Stimulated activated CD4-positive, alpha-beta T cell treated with anti-CD3 and anti-CD28 coated beads, Interleukin-2, amount 100 ng/mL, for 4 hours (primary cell): Measurements from ENCODE around the gene COMMD1.
"Not testable (repeated sequence)": the region's sequence is repeated elsewhere in the genome, so short reads cannot be mapped to it uniquely, and the experiment has no call there.

Source experiments
- DNase-seq: peaks from one replicate; pipeline ENCODE4 v3.0.0-alpha.2; 2020; ENCODE audit warnings: low read depth

Gene COMMD1

DNA sequence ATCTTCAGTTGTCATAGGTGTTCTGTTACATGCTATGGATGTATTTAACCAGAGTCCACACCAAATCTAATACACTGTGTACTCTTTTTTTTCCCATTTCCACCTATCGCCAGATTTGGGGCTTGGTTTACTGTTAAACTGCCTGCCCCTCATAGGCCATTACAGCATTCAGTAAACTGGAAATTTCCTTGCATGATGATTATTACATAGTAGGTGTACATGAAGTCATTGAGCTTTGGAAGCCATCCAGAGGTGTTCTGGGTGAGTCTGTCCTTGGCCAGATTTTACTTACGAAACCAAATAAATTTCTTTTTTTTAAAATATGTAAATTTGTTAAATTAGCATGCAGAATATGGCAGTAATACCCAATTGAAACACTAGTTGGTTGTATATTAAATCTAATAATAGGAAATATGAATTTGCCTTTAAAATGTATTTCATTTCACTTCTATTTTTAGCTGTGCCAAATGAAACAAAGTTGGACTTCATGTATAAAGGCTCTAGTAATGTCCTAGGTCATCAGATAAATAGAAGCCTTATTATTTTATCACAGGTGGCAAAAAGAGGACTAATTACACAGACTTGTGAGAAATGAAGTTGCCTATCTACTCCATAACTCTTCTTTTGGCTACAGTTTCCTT lies 60.7 kb downstream of the COMMD1 start:
- no peak for DNase-seq

DNA sequence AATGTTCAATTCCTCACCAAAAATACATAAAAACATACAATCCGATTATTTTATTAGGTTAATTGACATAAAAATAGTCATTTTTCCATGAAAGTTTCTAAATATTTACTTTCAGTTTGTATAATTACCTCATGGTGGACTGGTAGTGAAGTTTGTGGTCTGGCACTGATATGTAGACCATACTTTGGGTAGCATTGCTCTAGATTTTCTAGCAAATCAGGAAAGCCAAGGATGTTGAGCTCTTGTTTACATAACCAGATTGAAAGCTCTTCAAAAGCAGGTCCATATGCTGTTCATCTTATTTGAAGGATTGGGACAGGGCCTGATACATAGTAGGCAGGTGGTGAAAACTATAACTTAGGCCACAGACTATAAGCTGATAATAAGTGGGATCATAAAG lies 61.8 kb downstream of the COMMD1 start:
- DNase-seq: no peak

DNA sequence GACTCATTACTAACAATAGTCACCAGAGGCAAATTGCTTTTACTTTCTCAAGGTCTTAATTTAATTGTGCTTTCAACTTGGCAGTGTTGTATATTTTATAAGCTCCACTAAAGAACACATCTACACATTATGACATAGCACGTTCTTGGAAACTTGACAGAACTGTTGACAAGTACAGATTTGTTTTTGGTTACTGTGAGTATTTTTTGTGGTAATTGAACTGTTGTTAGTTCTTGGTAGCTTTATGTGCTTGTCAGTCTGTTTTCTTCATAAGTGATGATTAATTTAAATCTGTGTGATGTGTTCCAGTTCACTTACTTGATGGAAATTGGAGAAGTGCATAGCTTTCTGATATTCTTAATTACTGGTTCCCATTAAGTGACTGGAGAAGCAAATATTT lies 63.9 kb downstream of the COMMD1 start:
- DNase-seq: no peak

DNA sequence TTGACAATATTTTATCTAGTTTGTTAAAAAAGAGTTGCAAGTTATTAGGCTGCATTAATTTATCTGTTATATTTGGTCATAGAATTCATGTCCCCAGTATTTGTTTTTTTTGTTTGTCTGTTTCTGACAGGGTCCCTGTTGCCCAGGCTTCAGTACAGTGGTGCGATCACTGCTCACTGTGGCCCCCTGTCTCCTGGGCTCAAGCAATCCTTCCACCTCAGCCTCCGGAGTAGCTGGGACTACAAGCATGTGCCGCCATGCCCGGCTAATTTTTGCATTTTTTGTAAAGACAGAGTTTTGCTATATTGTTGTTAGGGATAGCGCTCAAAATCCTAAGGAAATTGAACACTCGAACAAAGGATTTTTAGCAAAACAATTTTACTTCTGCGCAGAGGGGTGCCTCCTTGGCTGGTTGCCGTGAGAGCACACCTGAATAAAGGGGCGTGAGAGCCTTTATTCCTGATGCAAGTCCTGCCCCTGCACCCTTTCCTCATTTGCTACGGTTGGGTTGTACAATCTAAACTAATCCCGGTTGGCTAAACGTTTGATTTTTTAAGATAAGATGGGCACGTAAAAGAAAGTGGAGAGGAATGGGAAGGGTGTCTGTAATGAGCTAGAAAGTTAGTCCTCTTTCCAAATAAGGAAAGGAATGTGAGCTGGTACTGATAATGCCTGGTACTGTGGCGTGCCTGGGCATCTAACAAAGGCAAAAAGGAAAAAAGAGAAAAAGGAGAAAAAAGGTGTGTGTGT lies 65.5 kb downstream of the COMMD1 start:
- no peak for DNase-seq

DNA sequence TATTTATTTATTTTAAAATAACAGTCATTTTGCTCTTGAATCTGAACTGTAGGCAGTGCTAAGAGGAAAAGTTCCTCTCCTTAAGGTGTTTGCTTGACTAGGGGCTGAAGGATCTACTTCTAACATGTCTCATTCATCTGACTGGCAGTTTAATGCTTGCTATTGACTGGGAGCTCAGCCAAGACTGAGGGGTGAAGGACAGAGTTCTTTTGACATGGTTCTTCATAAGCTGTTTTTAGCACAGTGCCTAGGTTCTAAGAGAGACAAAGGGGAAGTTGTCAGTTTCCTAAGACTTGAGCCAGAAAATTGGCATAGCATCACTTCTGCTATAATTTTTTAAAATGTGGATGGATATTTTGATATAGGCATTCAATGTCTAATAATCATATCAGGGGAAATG lies 73.0 kb downstream of the COMMD1 start:
- no peak for DNase-seq

DNA sequence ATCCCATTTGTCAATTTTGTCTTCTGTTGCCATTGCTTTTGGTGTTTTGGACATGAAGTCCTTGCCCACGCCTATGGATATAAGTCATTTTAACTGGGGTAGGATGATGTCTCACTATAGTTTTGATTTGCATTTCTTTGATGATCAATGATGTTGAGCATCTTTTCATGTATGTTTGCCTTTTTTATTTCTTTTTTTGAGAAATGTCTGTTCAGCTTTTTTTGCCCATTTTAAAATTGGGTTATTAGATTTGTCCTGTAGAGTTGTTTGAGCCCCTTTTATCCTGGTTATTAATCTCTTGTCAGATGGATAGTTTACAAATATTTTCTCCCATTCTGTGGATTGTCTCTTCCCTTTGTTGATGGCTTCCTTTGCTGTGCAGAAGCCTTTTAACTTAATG lies 75.3 kb downstream of the COMMD1 start:
- DNase-seq: no peak

DNA sequence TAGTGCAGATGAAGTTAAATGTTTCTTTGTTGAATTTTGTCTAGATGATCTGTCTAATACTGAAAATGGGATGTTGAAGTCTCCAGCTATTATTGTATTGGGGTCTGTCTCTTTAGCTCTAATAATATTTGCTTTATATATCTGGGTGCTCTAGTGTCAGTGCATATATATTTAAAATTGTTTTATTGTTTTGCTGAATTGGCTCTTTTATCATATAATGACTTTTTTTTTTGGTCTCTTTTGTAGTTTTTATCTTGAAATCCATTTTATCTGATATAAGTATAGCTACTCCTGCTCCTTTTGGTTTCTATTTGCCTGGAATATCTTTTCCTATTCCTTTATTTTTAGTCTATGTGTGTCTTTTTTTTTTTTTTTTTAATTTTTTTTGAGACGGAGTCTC lies 79.2 kb downstream of the COMMD1 start:
- no peak for DNase-seq

DNA sequence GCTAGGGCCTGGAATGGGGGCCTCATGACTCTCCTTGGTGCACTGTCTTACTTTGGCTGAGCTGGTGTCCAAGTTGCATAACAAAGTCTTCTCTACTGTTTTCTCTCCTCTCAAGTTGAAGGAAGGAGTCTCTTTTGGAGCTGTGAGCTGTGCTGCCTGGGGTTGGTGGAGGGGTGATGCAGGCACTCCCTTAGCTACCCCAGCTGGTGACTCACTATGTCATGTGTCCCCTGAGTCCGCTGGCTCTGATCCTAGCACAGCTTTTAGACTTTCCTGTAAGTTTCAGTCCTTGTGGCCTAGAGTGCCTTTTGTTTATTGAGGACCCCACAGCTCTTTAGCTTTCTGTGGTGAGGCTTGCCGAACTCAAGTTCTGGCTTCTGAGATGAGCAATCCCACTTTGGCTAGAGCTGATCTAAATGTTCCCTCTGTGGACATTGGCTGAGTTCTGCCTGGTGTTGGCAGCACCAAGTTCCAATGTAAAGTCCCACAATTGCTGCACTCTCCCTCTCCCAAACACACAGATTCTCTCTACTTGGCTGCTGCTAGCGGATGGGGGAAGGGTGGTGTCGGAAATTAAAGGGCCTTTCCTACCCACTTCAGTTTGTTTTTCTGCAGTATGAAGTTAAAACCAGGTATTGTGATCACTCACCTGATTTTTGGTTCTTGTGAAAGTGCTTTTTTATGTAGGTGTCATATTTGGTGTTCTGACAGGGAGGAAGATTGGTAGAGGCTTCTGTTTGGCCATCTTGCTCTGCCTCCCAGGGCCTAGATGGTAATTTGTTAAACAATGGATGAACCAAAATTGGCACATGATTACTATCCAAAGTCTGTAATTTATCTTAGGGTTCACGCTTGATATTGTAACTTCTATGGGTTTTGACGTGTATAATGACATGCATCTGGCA lies 83.2 kb downstream of the COMMD1 start:
- DNase-seq: no peak

DNA sequence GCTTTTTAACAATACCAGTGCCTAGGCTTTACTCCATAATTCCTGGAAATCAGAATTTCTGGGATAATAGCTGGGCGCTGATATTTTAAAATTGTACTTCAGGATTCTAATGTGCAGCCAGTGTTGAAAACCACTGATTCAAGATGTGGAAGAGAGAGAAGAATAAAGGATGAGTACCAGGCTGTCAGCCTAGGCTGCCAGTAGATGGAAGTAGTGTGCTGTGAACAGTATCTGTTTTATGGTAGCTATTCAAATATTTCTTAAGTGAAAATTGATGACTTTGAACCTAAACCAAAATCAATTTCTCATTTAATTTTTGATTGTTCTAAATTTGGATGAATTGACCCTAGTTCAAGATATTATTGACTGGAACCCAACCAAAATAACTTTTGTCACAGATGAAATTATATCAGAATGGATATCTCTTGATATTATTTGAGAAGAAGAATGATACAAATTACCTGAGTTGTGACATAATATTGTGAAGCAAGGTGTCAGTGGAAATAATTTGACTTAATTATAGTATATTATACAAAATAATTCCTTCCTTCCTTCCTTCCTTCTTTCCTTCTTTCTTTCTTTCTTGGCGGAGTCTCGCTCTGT lies 88.0 kb downstream of the COMMD1 start:
- DNase-seq: no peak

DNA sequence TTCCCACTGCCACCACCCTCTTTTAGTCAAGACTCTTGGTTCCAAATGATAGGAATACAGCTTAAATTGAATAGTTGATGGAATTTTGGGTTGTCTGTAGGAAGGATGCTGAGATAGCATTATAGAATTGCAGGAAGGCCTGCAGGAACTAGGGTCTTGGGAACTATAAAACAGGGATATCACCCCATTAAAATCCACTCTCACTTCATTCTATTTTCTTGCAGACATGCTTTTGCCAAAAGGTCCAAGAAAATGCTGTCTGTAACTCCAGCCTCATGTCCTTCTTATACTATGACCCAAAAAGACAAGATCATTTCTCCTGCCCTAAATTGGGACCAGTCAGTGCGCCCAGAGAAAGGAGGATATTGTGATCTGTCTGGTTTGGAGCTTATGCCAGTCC lies 89.1 kb downstream of the COMMD1 start:
- no peak for DNase-seq

DNA sequence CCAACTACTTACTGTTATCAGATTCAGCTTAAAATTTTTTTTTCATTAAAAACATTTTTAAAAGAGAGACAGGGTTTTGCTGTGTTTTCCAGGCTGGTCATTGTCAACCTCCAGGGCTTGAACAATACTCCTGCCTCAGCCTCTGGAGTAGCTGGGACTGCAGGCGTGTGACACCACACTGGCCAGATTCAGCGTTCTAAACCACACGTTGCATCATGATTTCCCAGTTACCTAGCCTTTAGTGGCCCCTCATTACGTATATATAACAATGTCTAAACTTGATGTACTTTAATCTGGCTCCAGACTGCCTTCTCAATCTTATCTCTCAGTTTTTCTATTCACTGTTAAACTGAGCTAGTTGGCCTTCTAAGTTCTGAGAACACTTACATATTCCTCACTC lies 89.6 kb downstream of the COMMD1 start:
- no peak for DNase-seq

DNA sequence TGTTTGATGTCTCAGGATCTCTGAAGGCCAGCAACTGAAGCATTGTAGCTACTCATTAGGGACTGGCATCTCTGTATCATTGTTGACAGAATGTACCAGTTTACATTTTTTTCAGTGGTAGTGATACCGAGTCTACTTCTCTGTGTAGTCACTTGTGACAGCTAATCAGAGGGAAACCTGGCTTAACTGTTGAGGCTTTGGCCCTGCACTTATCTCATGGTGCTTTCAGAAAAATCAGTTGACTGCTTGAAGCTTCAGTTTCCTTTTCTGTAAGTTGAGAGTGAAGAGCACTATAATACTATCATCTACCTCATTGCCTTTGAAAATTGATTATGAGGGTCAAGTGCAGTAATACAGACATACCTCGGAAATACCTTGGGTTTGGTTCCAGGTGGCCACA lies 90.0 kb downstream of the COMMD1 start:
- DNase-seq: no peak

DNA sequence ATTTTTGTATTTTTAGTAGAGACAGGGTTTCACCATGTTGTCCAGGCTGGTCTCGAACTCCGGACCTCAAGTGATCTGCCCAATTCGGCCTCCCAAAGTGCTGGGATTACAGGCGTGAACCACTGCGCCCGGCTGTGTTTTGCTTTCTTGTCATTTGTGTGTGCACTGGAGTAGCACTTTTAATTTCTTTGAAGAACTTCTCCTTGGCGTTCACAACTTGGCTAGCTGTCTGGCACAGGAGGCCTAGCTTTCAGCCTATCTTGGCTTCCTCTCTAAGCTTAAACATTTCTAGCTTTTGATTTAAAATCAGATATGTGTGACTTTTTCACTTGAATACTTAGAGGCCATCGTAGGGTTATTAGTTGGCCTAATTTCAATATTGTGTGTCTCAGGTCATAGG lies 93.0 kb downstream of the COMMD1 start:
- DNase-seq: no peak

DNA sequence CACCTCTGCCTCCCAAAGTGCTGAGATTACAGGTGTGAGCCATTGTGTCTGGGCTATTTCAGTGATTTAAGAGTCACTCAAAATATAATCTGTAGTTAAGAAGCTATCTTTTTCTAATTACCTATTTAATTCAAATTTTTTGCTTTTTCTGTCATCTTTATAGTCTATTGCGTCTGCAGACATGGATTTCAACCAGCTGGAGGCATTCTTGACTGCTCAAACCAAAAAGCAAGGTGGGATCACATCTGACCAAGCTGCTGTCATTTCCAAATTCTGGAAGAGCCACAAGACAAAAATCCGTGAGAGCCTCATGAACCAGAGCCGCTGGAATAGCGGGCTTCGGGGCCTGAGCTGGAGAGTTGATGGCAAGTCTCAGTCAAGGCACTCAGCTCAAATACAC lies 95.1 kb downstream of the COMMD1 start:
- no peak for DNase-seq

DNA sequence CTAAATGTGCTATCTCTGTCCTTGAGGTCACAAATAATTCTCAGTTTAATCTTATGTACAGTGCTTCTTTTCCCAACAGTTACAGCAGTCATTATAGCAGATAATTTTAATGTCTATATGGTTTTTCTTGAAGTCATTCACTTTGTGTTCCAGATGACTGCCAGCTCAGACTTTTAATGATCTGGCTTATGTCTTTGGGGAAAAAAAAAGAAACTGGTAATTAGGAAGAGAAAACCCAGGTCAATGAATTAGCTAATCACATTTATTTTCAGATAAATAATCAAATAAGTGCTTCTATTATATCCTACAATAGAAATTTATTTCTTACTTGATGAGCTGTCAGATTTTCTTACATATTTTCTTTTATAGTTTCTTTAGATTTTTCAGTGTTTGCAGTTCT lies 96.0 kb downstream of the COMMD1 start:
- DNase-seq: no peak

DNA sequence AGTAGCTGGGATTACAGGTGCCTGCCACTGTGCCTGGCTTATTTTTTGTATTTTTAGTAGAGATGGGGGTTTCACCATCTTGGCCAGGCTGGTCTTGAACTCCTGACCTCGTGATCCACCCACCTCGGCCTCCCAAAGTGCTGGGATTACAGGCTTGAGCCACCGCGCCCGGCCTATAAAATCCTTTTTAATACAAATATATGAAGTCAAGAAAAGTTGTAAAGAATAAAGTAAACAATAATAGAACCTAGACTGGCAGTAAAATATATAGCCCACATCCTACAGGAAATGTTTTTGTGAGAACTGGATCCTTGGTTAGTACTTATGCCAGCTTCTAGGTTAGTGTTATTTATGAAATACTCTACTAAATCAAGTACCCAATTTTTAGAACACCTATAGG lies 99.0 kb downstream of the COMMD1 start:
- not testable (repeated sequence) for DNase-seq

DNA sequence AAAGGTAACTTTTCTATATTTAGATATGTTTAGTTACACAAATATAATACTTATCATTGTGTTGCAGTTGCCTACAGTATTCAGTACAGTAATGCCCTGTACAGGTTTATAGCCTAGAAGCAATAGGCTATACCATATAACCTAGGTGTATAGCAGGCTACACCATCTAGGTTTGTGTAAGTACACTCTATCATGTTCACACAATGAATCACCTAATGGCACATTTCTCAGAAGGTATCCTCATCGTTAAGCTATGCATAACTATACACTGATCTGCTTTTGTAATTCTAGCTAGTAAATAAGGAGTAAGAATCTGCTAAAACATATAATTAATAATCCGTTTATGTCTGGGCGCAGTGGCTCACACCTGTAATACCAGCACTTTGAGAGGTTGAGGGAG lies 102.1 kb downstream of the COMMD1 start:
- no peak for DNase-seq

DNA sequence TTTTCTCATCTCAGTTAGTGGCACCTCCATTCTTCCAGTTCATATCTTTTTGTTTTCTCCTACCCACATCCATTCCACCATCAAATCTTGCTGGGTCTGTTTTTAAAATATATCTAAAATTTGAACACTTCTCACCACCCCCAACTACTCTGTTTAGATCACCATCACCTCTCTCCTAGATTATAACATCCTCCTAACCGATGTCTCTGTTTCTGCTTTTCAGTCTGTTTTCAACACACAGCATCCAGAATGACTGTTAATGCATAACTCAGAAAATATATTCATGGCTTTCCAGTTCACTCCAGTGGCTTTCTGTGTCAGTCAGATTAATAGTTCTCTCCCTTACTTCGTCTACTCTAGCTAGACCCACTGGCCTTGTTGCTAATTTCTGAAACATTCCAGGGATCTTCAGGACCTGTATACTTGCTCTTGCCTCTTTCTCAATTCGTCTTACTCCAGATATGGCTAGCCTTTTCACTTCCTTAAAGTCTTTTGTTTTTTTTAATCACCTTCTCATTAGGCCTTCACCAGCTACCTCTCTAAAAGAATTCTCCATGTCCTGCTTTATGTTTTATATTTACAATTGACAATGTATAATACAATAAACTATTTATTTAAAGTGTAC lies 105.3 kb downstream of the COMMD1 start:
- DNase-seq: no peak

DNA sequence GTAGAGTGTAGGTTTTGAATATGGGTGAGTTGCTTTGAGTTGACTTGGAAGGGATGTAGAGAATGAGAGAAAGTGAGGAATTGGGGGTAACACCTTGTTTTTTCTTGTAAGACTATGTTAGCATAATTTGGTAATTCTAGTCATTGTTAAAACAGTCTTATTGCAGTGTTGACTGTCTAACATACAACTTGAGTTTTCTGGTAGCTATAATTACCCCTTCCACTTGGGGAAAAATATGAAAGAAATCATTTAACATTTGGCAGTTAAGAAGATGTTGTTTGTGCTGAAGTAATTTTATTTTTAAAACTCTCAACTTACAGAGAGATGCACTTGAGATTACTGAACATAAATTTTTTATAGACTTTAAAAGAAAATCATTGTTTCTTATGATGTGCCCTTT lies 108.2 kb downstream of the COMMD1 start:
- DNase-seq: no peak

DNA sequence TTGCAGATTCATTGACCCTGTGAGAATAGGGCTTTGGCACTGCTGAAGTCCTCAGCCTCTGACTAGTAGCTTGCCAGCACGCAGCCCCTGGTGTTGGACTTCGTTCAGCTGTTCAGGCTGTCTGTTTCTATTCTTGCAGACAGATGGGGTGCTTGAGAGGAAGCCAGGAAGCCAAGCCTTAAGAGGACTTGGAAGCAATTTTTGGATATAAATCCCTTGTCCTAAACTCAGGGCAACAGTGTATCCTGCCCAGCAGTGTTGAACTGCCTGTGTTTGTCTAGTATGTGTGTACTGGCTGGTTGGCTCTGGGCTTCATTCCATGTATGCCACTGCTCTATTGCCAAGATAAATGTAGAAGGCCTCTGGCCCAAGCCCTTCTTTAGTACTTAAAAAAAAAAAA lies 108.6 kb downstream of the COMMD1 start:
- no peak for DNase-seq

DNA sequence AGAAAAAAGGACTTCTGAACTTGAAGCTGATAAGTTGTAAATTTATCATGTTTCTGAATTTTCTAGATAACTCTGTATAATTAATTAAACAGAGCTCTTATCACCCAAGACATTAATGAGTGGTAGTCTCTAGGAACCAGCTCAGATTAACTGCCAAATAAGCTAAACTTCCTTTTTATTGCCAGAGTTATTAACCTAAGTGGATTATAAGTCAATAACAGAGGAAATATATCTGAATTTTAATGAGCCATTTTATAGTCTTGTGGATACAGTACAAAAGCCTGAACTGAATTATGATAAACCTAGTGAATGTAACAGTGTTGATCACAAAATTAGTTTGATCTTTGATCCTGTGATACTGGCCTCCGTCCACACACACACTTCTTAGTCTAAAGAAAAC lies 111.5 kb downstream of the COMMD1 start:
- no peak for DNase-seq

DNA sequence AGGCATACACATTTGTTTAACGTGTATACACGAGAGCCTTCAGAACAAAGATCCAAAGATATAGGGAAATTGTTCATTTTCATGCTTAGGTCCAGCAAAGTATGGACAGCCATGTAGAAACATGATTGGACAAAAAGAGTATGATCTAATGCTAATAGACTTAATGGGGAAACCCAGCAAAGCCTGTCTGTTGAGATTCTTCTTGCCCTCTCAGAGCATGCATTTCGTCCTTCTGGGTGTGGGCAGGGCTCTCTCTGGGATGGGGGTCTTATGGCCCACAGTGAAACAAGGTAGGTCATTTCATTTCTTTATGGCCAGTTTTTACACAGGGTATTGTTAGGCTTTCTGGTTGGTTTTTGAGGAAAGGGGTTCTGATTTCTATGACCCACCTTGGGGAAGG lies 124.4 kb downstream of the COMMD1 start:
- DNase-seq: no peak
